Endothelial cell of umbilical vein (primary cell): ENCODE measurements around the gene REEP1. TPM values are rescaled to one million over a fixed set of nuclear protein-coding genes. Genes with fewer than 3 reads are reported as not detected.

Experiments
- BruUV-seq: library from RNA; stranded (reverse); fragments of 400-500 nt; replicated peaks from 2 replicates; lab custom pipeline; 2021; lab: Mats Ljungman, UMichigan
- CTCF ChIA-PET: fragments of 300-600, 350-600 bp; sonication (Branson Sonifier 250); formaldehyde crosslinking; loops from one replicate; lab custom pipeline; 2021; ENCODE audit warnings: antibody characterized with exemption, inconsistent platforms; lab: Charles Lee
- POLR2A ChIA-PET: fragments of 300-600, 350-600 bp; sonication (Branson Sonifier 250); formaldehyde crosslinking; loops from one replicate; lab custom pipeline; 2021; ENCODE audit warnings: antibody characterized with exemption, inconsistent platforms; lab: Charles Lee
- DNase-seq: peaks from one replicate; pipeline ENCODE4 v3.0.0-alpha.2; 2011; ENCODE audit warnings: low read depth, low spot score
- FAIRE-seq: peaks from 2 replicates; lab custom pipeline; 2011; peaks lifted over from hg19 to GRCh38; lab: Jason Lieb, UNC
- H2AFZ ChIP-seq: 2 replicates; pipeline ENCODE4 v1.6.0; 2012; ENCODE audit warnings: low read depth, low read length, control low read depth, inconsistent platforms
- H3K27ac ChIP-seq: 2 replicates; pipeline ENCODE4 v1.5.1; 2011; ENCODE audit warnings: low read depth, mild to moderate bottlenecking, control low read depth, low read length, moderate library complexity; ENCODE audit not compliant: insufficient read depth
- H3K27me3 ChIP-seq, 2 experiments: 2 replicates each; pipeline versions ENCODE4 v1.6.0 to v1.6.1; 2011; ENCODE audit warnings: low read length in 2 of 2, mixed read lengths in 1 of 2; ENCODE audit not compliant: control insufficient read depth in 2 of 2, insufficient read depth in 2 of 2
- H3K36me3 ChIP-seq, 2 experiments: 2 replicates in 1 of 2; 3 replicates in 1 of 2; pipeline ENCODE4 v1.5.1; 2011; ENCODE audit warnings: low read length in 2 of 2, mild to moderate bottlenecking in 1 of 2, moderate library complexity in 1 of 2; ENCODE audit not compliant: control insufficient read depth in 2 of 2, insufficient read depth in 2 of 2; ENCODE audit errors: extremely low read depth in 1 of 2
- H3K4me1 ChIP-seq: 3 replicates; pipeline ENCODE4 v1.5.1; 2011; ENCODE audit warnings: mild to moderate bottlenecking, low read length; ENCODE audit not compliant: control insufficient read depth, insufficient read depth; ENCODE audit errors: extremely low read depth
- H3K4me2 ChIP-seq: 2 replicates; pipeline ENCODE4 v1.6.1; 2011; ENCODE audit warnings: low read length, control low read depth, mixed read lengths; ENCODE audit not compliant: insufficient read depth
- H3K4me3 ChIP-seq, 3 experiments: fragments of 200-600 bp in 1 of 3; sonication (generic), shearing (Covaris generic) in 1 of 3; replicated peaks in 1 of 3; 2 replicates each; pipeline ENCODE4 v1.5.1; 2011 to 2016; ENCODE audit warnings: control low read depth in 3 of 3, low read length in 3 of 3, mild to moderate bottlenecking in 2 of 3, inconsistent platforms in 1 of 3, low read depth in 1 of 3, moderate library complexity in 1 of 3; ENCODE audit not compliant: insufficient read depth in 1 of 3
- H3K79me2 ChIP-seq: 2 replicates; pipeline ENCODE4 v1.6.0; 2012; ENCODE audit warnings: low read length, inconsistent platforms; ENCODE audit not compliant: control insufficient read depth, insufficient read depth
- H3K9ac ChIP-seq: replicated peaks from 2 replicates; pipeline ENCODE3; 2011; ENCODE audit warnings: low read length, control low read depth; ENCODE audit not compliant: insufficient read depth; ENCODE audit errors: extremely low read depth
- H3K9me1 ChIP-seq: replicated peaks from 3 replicates; pipeline ENCODE4 v1.6.0; 2011; ENCODE audit warnings: mild to moderate bottlenecking, low read length; ENCODE audit not compliant: control insufficient read depth, insufficient read depth; ENCODE audit errors: extremely low read depth
- H3K9me3 ChIP-seq: replicated peaks from 2 replicates; pipeline ENCODE4 v1.5.1; 2012; ENCODE audit warnings: low read length, inconsistent platforms; ENCODE audit not compliant: control insufficient read depth, insufficient read depth
- H4K20me1 ChIP-seq: replicated peaks from 2 replicates; pipeline ENCODE3; 2011; ENCODE audit warnings: mild to moderate bottlenecking, low read length; ENCODE audit not compliant: control insufficient read depth, insufficient read depth; ENCODE audit errors: extremely low read depth
- CTCF ChIP-seq, 2 donors: IDR thresholded peaks; 1 replicate in 1 of 2; 2 replicates in 1 of 2; pipeline ENCODE4 v1.5.1; 2011; ENCODE audit warnings: low read length in 2 of 2, mild to moderate bottlenecking in 2 of 2, moderate library complexity in 2 of 2, control low read depth in 1 of 2, inconsistent platforms in 1 of 2, low read depth in 1 of 2; ENCODE audit not compliant: insufficient read depth in 1 of 2; ENCODE audit errors: extremely low read depth in 1 of 2
- EZH2 ChIP-seq: IDR thresholded peaks from 2 replicates; pipeline ENCODE4 v1.6.1; 2012; ENCODE audit warnings: borderline replicate concordance, low read depth, mild to moderate bottlenecking, moderate library complexity, low read length, inconsistent platforms; ENCODE audit not compliant: severe bottlenecking
- FOS ChIP-seq: IDR thresholded peaks from 2 replicates; pipeline ENCODE4 v1.6.1; 2011; ENCODE audit warnings: mild to moderate bottlenecking, low read length, moderate library complexity, borderline replicate concordance; ENCODE audit not compliant: insufficient read depth
- GATA2 ChIP-seq: IDR thresholded peaks from 2 replicates; pipeline ENCODE4 v1.7.0; 2011; ENCODE audit warnings: low read depth, mild to moderate bottlenecking, moderate library complexity, mixed read lengths, low read length; ENCODE audit not compliant: insufficient read length, insufficient read depth
- JUN ChIP-seq: IDR thresholded peaks from 2 replicates; pipeline ENCODE4 v1.6.1; 2011; ENCODE audit warnings: borderline replicate concordance, low read depth; ENCODE audit not compliant: insufficient read length, insufficient read depth
- MAX ChIP-seq: IDR thresholded peaks from 2 replicates; pipeline ENCODE4 v1.6.1; 2011; ENCODE audit not compliant: insufficient read depth, insufficient read length
- MYC ChIP-seq: IDR thresholded peaks from one replicate; pipeline ENCODE4 v1.6.1; 2011; ENCODE audit warnings: mild to moderate bottlenecking, low read depth, low read length
- POLR2A ChIP-seq: IDR thresholded peaks from 2 replicates; pipeline ENCODE4 v1.6.1; 2012; ENCODE audit warnings: low read depth, mild to moderate bottlenecking, control low read depth, low read length
- POLR2AphosphoS5 ChIP-seq: IDR thresholded peaks from 2 replicates; pipeline ENCODE4 v1.6.1; 2012; ENCODE audit warnings: low read depth, mild to moderate bottlenecking, control low read depth, low read length, moderate library complexity; ENCODE audit not compliant: insufficient read depth
- dilution Hi-C: fragments of 300-500 bp; cut with MboI; formaldehyde crosslinking; loops from one replicate; pipeline ENCODE4 v1.15.0; 2019; ENCODE audit warnings: low sequenced_read_pairs; ENCODE audit not compliant: extremely low pct_ligation_motif_present
- intact Hi-C: fragments of 100-400 bp; cut with micrococcal nuclease; formaldehyde crosslinking; loops from one replicate; pipeline ENCODE4 v1.10.0; 2022
- polyA plus RNA-seq, 4 experiments: library from polyadenylated mRNA; depleted of rRNA in 3 of 4; stranded (reverse) in 3 of 4; unstranded in 1 of 4; fragments of >200 nt; gene quantifications; 2 replicates each; pipeline versions ENCODE4 v1.2.1 to v1.2.3, GENCODE V29; 2011 to 2012; ENCODE audit warnings: missing spikeins in 1 of 4
- total RNA-seq: library from RNA; stranded (reverse); gene quantifications from 2 replicates; pipeline ENCODE4 v1.2.3, GENCODE V29; 2021

Gene REEP1
- total and polyA plus RNA-seq, 2 donors (not counting 3 experiments of a cell fraction or from before 2014, with no cell fraction given) = 0.11 to 0.53 TPM

- H4K20me1 ChIP-seq = no peaks in the 10 kb centered on the region
- H3K9ac ChIP-seq = no peak overlapping the region
- intact Hi-C loops = no loop called here
- no peaks in the 10 kb centered on the region for H3K9me3 ChIP-seq
- no peak overlapping the region for H2AFZ ChIP-seq
- no peak for DNase-seq
- no peaks in the 10 kb centered on the region for H3K79me2 ChIP-seq
- H3K36me3 ChIP-seq = no peaks in the 10 kb centered on the region
- no peak overlapping the region for H3K4me3 ChIP-seq
- peaks cover 11 to 19% of the 10 kb centered on the region in 2 experiments for H3K27me3 ChIP-seq
- no peak for FAIRE-seq
- dilution Hi-C loops = no loop called here
- H3K4me2 ChIP-seq = no peak overlapping the region
- POLR2A ChIA-PET = no interaction called here
- CTCF ChIA-PET = no interaction called here
- no peaks in the 10 kb centered on the region for H3K9me1 ChIP-seq
- H3K27ac ChIP-seq = no peak overlapping the region
- no peaks in the 10 kb centered on the region for H3K4me1 ChIP-seq
- no peak for TF ChIP-seq FOS
- TF ChIP-seq CTCF (IDR thresholded peaks at IDR 0.05; ENCODE audit: extremely low read depth in 1 of 2, insufficient read depth in 1 of 2, low read depth in 1 of 2, low read length in 2 of 2) = no peak
- TF ChIP-seq EZH2 = no peak
- no peak for TF ChIP-seq MAX
- no peak for TF ChIP-seq MYC
- no peak for TF ChIP-seq GATA2
- no peak for TF ChIP-seq POLR2AphosphoS5
- TF ChIP-seq POLR2A = no peak
- TF ChIP-seq JUN = no peak
- BruUV-seq = no TSS peak
Measured at GRCh38 chr2:86280191-86280667, 57.2 kb downstream of the REEP1 start.
